Fibroblast of lung (primary cell): Measurements from ENCODE around the gene ZNF106.

Source experiments
- CTCF ChIP-seq, 2 donors: IDR thresholded peaks in 1 of 2; conservative IDR thresholded peaks in 1 of 2; 1 replicate in 1 of 2; 2 replicates in 1 of 2; pipeline ENCODE4 v1.5.1; 2011 to 2012; ENCODE audit warnings: low read length in 2 of 2, control low read depth in 1 of 2, inconsistent platforms in 1 of 2, low read depth in 1 of 2, mild to moderate bottlenecking in 1 of 2
- EZH2 ChIP-seq: IDR thresholded peaks from 2 replicates; pipeline ENCODE4 v1.5.1; 2012; ENCODE audit warnings: low read length, control low read depth, mild to moderate bottlenecking; ENCODE audit errors: missing control alignments

DNA sequence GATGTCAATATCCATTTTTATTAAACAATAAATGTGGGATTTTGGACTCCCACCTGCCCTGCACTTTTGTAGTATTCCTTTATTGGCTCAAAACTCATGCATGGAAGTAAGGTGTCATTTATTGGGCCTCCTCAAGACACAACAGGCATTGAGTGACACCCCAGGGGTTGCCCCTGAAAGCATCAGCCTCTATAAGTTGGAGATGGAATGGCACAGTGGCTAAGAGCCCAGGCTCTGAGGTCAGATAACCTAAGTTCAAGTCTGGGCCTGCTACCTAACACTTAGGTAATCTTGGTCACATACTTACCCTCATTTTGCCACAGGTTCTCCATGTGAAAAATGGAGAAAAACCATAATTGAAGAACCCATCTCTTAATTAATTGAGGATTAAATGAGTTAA lies 127.0 kb downstream of the ZNF106 start:
- TF ChIP-seq EZH2 (no peak), CTCF (conservative IDR thresholded peaks at IDR 0.05 in 1 of 2, IDR thresholded peaks at IDR 0.05 in 1 of 2; ENCODE audit: low read depth in 1 of 2, low read length in 2 of 2) (no peak)
